NCI-H1436 treated with DMSO at 0.1 percent for 48 hours (cell line): ENCODE data around the gene DMRTA1.
"Not testable (repeated sequence)": the region's sequence is repeated elsewhere in the genome, so short reads cannot be mapped to it uniquely, and the experiment has no call there.

Experiments
- DNase-seq: peaks from one replicate; lab custom pipeline; 2025; lab: John Stamatoyannopoulos, UW

Gene DMRTA1

DNA sequence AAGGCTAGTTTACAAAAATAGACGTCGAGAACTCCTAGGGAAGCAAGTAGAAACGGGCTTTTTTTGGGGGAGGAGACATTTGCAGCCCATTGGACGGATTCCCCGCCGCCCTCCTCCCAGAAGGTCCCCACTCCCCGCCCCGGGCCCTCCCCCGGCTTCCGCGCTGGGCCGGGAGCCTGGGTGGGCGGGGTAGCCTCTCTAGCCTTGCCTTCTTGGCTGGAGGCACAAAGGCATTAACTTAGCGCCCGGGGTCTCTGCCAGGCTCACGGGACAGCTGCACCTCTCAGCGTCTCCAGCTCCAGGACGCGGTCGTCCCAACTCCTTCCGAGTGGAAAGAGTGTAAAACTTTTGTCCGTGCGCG, at the start of gene DMRTA1:
TSS of gene DMRTA1 (plus strand) at position 236 of the 361 bp plus-strand sequence. CDS start 242 bp downstream, outside the sequence.
- no peak for DNase-seq

- no peak for DNase-seq
Measured at GRCh38 chr9:22401671-22402070, 45.0 kb upstream of the DMRTA1 start.

DNA sequence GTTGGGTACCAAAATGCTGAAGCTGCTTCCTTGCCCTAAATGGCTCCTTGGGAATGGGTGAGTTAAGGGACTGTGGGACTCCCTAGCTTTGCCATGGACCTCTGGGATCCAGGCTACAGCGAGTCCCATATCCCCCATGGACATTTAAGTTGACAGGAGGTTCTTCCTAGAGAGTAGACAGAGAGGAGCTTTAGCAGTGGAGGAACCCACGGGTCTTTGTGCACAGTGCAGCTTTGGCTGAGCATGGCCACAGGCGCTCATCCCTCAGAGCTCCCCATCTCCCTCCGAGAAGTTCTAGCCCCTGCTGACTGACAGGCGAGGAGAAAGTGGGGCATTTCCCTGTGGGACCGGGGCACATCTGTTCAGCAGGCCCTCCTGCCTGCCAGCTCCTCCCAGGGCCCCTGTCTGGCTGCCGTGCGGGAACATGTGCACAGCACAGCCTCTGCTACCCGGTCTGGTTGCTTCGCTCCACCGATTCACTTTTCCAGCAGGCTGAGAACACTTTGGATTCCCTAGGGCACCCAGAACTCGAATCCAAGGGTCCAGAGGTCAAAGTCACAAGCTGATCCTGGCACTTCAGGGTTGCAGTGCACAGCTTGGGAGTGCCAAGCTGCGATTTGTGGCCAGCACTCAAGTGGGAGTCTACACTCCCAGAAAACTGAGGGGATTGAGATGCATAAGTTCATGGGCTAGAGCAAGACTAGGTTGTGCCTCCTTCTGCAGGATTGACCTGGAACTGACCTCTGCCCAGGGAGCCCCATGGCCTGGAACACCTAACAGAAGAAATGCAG, 40.6 kb upstream of the DMRTA1 start:
- no peak for DNase-seq

- DNase-seq, result no peak
Measured at GRCh38 chr9:22413884-22414283, 32.7 kb upstream of the DMRTA1 start.

DNA sequence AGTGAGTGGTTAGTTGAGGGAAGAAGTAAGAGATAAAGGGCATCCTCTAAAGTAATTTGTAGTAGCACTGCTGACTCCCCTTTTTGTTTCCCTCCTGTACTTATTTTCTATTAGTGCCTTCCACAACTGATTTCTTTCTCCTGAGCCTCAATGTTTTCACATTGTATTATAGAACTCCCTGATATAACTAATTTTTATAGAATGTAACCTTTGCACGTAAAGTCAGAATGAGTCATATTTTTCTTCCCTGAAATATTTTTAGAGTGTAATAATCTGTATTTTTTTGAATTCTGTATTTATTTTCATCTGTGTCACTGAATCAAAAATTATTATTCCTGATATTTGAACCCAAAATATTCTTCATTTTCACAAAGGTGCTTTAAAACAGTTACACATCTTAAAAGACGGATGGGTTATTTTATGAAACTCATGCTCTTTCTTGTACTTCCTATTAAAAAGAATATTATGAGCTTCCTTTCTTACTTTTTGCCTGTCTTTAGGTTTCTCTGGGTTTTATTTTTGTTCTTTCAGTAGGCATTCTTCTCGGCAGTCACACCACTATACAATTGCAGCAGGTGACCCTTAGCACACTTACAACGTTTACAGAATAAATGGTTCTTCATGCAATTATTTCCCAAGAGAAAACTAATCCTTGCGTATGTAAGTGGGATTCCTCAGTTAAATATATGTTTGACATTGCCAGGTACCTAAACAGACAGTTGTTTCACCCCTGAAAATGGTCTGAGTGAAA, 30.5 kb upstream of the DMRTA1 start:
- DNase-seq, result no peak

DNA sequence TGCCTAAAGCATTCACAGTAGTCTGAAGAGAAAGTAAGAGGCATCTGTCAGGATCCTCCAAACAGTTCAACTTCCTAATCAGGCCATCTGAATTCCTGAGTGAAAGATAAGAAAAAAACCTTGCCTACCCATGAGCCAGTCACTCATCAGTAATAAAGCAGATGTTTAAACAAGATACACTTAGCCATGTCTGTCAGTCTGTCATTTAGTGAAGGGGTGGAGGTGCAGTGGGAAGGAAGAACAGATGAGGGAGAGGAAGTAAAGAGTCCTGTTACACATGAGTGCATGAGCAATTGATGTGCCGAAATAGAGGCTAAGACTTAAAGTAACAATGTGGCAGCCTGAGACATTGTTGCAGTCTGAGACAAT, 29.9 kb upstream of the DMRTA1 start:
- no peak for DNase-seq

DNA sequence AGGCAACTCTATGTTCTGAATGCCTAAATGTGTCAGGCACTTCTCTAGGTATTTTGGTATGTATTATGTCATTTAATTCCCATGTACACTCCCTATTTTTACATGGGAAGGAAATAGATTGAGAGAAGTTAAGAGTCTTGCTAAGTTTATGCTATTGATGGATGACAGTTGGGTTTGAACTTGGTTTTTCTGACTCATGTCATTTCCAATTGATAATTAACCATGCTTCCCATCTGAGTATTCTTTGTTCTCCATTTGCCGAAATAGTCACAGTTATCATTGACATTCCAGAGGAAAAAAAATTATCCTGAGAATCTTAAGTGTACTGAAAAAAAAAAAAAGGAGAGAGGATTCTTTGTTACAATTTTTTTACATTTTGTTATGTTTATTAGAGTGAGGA, 23.1 kb upstream of the DMRTA1 start:
- DNase-seq, result no peak

GRCh38 chr9:22424616-22425015, 22.0 kb upstream of the DMRTA1 start:
- no peak for DNase-seq

DNA sequence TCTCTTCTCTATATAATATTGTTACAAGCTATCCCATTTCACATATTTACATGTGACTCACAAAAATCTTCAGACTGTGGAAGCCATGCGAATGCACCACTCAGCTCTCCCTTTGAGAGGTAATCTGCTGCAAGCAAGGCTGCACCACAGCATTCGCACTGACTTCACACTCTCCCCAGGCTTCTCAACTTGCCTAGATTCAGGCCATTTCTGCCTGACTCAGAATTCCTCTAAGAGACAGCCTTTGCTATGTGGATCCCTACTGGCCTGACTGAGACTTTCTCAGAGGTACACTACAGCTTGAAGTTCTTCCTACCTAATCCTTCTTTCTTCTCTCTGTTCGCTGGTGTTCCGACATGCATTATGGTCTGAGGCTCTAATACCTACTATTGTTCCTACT, 21.1 kb upstream of the DMRTA1 start:
- no peak for DNase-seq

- no peak for DNase-seq
Measured at GRCh38 chr9:22427226-22427880, 19.3 kb upstream of the DMRTA1 start.

GRCh38 chr9:22433691-22434090, 12.9 kb upstream of the DMRTA1 start:
- no peak for DNase-seq

GRCh38 chr9:22435252-22435651, 11.4 kb upstream of the DMRTA1 start:
- not testable (repeated sequence) for DNase-seq

- not testable (repeated sequence) for DNase-seq
Measured at GRCh38 chr9:22437461-22438067, 9.1 kb upstream of the DMRTA1 start.

GRCh38 chr9:22440841-22441240, 5.8 kb upstream of the DMRTA1 start:
- no peak for DNase-seq

DNA sequence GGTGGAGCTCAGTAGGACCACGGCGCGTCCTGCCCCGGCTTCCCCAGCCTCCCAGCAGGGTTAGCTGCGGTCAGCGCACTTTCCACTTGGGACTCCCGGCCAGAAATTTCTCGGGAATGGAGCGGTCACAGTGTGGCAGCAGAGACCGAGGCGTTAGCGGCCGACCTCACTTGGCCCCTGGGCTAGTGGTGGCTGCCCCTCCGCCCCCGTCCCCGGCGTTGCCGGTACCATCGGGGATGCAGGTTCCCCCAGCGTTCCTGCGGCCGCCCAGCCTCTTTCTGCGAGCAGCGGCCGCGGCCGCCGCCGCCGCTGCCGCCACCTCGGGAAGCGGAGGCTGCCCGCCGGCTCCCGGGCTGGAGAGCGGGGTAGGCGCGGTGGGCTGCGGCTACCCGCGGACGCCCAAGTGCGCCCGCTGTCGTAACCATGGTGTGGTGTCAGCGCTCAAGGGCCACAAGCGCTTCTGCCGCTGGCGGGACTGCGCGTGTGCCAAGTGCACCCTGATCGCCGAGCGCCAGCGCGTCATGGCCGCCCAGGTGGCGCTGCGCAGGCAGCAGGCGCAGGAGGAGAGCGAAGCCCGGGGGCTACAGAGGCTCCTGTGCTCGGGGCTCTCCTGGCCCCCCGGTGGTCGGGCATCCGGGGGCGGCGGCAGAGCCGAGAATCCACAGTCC, 460 bp downstream of the DMRTA1 start:
- no peak for DNase-seq

GRCh38 chr9:22447618-22448305, 1.1 kb downstream of the DMRTA1 start:
- DNase-seq, result no peak

GRCh38 chr9:22449719-22450118, 3.1 kb downstream of the DMRTA1 start:
- no peak for DNase-seq

GRCh38 chr9:22452415-22453010, 5.9 kb downstream of the DMRTA1 start:
- DNase-seq, result no peak

GRCh38 chr9:22454016-22454415, 7.4 kb downstream of the DMRTA1 start:
- DNase-seq, result no peak

GRCh38 chr9:22455181-22455580, 8.6 kb downstream of the DMRTA1 start:
- DNase-seq, result no peak

- DNase-seq, result no peak
Measured at GRCh38 chr9:22457448-22457847, 10.8 kb downstream of the DMRTA1 start.
